Fibroblast of mammary gland (primary cell): ENCODE measurements around the gene SH2B2.

Source experiments
- DNase-seq: peaks from one replicate; pipeline ENCODE4 v3.0.0-alpha.2; 2010; ENCODE audit warnings: low read depth
- H3K4me3 ChIP-seq: 2 replicates; pipeline ENCODE4 v1.5.1; 2011; ENCODE audit warnings: low read depth, mild to moderate bottlenecking, low read length, moderate library complexity; ENCODE audit not compliant: control insufficient read depth
- CTCF ChIP-seq: conservative IDR thresholded peaks from 2 replicates; pipeline ENCODE4 v1.5.1; 2011; ENCODE audit warnings: low read depth, low read length, inconsistent platforms; ENCODE audit not compliant: control insufficient read depth, insufficient read depth

Gene SH2B2

DNA sequence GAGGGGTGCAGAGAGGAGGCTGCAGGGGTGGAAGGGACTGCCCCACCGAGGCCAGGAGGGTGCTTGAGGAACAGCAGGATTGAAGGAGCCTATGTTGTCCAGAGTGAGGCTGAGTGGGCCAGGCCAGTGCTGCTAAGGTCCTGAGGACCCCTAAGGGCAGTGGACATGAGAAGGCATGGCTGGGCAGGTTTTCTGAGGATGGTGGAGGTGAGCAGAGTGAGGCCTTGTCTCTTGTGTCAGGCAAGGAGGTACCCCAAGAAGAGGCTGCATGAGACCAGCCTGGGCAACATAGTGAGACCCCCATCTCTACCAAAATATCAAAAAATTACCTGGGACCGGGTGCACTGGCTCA, 5.2 kb downstream of the SH2B2 start:
- DNase-seq = no peak
- H3K4me3 ChIP-seq = no peak overlapping the region
- TF ChIP-seq CTCF = no peak

DNA sequence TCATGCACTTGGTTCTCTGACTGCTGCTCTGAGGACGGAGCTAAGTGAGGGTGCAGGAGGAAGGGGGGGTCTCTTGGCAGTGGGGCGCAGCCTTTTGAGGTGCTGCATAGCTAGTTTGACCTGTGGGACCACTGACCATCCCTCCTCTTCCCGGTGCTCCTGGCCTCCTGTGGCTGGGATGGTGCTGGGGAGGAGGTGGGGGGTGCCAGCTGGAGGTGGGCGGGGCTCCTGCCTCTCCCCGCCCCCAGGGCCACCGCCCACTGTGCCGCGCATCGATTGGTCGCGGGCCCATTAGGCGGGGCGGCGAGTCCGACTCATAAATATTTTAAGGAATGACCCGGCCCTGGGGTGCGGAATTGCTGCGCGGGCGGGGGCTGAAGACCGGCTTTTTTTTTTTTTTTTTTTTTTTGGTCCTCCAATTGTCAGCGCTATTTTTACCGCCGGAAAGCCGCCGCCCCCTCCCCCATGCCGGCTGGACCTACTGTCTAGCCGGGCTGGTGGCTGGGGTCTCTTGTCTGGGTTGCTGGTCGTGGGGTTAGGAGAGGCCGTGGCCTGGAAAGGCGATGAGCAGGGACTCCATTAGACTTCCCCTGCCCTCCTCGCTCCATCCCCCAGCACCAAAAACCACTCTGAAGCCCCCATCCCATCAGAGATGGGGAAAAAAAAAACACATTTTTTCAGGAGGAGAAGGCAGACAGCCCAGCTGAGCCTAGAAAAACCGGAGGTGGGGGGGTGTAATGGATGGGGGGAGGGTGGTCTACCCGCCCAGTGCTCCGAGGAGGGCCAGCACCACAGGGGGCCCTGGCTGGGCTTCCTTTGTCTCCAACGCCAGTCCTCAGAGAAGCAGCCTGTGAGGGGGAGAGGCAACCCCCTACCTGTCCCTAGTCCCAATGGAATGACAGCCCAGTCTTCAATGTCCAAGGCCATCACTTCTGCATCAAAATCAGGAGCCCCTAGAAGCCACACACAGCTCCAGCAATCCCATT, 6.4 kb downstream of the SH2B2 start:
- no peak for DNase-seq
- TF ChIP-seq CTCF = no peak
- H3K4me3 ChIP-seq = no peak overlapping the region

- no peak overlapping the region for H3K4me3 ChIP-seq
- no peak for TF ChIP-seq CTCF
- DNase-seq = no peak
Measured at GRCh38 chr7:102294589-102294988, 7.9 kb downstream of the SH2B2 start.

DNA sequence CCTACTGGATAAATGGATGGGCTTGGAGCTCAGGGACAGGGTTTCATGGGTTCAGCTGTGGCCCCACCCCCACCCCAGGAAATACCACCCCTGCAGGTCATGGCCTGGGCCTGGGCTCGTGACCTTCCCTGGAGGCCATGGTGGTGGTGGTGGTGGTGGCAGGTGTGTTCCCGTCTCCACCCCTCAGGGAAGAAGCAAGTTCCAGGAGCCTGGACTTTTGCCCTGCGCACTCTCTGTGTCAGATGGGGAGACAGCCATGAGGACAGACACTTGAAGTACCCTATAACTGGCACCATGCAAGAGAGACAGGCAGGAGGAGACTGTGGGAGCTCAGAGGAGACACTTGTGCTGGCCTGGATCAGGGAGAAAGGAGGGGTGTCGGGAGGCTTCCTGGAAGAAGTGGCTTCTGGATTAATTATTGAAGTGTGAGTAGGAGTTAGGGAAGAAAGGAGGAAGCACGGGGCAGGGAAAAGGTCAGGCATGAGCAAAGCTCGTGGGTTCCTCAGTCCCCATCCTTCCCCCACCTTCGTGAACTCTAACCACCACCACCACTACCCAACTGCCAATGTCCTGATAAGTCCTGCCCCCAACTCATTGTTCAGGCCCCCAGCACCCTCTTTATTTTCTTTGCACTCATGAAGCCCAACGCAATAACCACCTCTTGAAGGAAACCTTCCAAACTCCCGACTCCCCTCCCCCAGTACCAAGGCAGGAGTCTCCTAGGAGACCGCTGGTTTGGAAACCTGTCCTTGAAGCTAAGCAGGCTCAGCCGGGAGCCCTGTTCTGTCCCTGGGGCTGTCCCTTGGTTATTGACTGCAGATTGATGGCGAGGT, 8.9 kb downstream of the SH2B2 start:
- DNase-seq = no peak
- H3K4me3 ChIP-seq = no peak overlapping the region
- no peak for TF ChIP-seq CTCF

DNA sequence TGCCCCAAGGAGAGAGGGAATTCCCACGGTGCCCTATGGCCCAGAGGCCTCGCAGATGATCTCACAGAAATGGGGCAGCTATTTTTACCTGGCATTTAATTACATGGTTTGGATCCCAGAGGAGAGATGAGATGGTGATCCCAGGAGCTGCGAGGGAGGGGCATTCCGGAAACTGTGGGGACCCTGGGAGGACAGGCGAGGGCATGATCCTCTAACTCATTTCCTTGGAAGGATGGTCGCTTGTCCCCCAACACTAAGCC, 9.4 kb downstream of the SH2B2 start:
- TF ChIP-seq CTCF = no peak
- no peak for DNase-seq
- no peak overlapping the region for H3K4me3 ChIP-seq

- H3K4me3 ChIP-seq = no peak overlapping the region
Measured at GRCh38 chr7:102296514-102296913, 9.8 kb downstream of the SH2B2 start.

More at GRCh38 chr7:102296514-102296913, 9.8 kb downstream of the SH2B2 start:
- no peak for TF ChIP-seq CTCF
- no peak for DNase-seq
